HG02870 (cell line): ENCODE measurements around the gene KCNJ6.
"Not testable (repeated sequence)": the region's sequence is repeated elsewhere in the genome, so short reads cannot be mapped to it uniquely, and the experiment has no call there.

Experiments
- ATAC-seq: cut with Tn5 transposase; IDR thresholded peaks from one replicate; pipeline ENCODE4 v1.9.1; 2021; ENCODE audit warnings: mild to moderate bottlenecking, moderate library complexity; ENCODE audit not compliant: unreplicated experiment

The KCNJ6 gene

GRCh38 chr21:37784591-37785318 is 131.5 kb downstream of the KCNJ6 start:
- no peak for ATAC-seq

GRCh38 chr21:37783016-37783415 is 133.2 kb downstream of the KCNJ6 start:
- no peak for ATAC-seq

- ATAC-seq: no peak
These were observed 135.0 kb downstream of the KCNJ6 start for GRCh38 chr21:37780991-37781983.

GRCh38 chr21:37771181-37771580 is 145.1 kb downstream of the KCNJ6 start:
- no peak for ATAC-seq

- ATAC-seq: no peak
These were observed 145.8 kb downstream of the KCNJ6 start for GRCh38 chr21:37770461-37770860.

- ATAC-seq: no peak
These were observed 146.6 kb downstream of the KCNJ6 start for GRCh38 chr21:37769656-37770055.

GRCh38 chr21:37767984-37768383 is 148.3 kb downstream of the KCNJ6 start:
- ATAC-seq: no peak

- no peak for ATAC-seq
These were observed 150.1 kb downstream of the KCNJ6 start for GRCh38 chr21:37766129-37766528.

- no peak for ATAC-seq
These were observed 150.9 kb downstream of the KCNJ6 start for GRCh38 chr21:37765221-37765900.

GRCh38 chr21:37764691-37765090 is 151.6 kb downstream of the KCNJ6 start:
- ATAC-seq: no peak

- ATAC-seq: no peak
These were observed 153.0 kb downstream of the KCNJ6 start for GRCh38 chr21:37763298-37763697.

GRCh38 chr21:37762606-37763005 is 153.7 kb downstream of the KCNJ6 start:
- ATAC-seq: no peak

GRCh38 chr21:37761406-37761805 is 154.9 kb downstream of the KCNJ6 start:
- not testable (repeated sequence) for ATAC-seq

GRCh38 chr21:37759777-37760176 is 156.5 kb downstream of the KCNJ6 start:
- ATAC-seq: no peak

- ATAC-seq: no peak
These were observed 157.3 kb downstream of the KCNJ6 start for GRCh38 chr21:37758982-37759381.

- no peak for ATAC-seq
These were observed 158.5 kb downstream of the KCNJ6 start for GRCh38 chr21:37757606-37758376.

- no peak for ATAC-seq
These were observed 163.1 kb downstream of the KCNJ6 start for GRCh38 chr21:37753122-37753599.

- ATAC-seq: no peak
These were observed 164.8 kb downstream of the KCNJ6 start for GRCh38 chr21:37751268-37751975.

- no peak for ATAC-seq
These were observed 167.1 kb downstream of the KCNJ6 start for GRCh38 chr21:37749132-37749531.

GRCh38 chr21:37748351-37748750 is 167.9 kb downstream of the KCNJ6 start:
- ATAC-seq: no peak
